SK-N-SH (cell line): ENCODE measurements around the gene ARPC2. TPM values are rescaled to one million over a fixed set of nuclear protein-coding genes. Genes with fewer than 3 reads are reported as not detected.

Source experiments
- CTCF ChIA-PET: fragments of 300-600, 350-600 bp; formaldehyde crosslinking; extraction: SDS; loops from one replicate; lab custom pipeline; 2021; lab: Yijun Ruan, JAX
- POLR2A ChIA-PET: fragments of 350-600 bp; sonication (Branson Sonifier 250); formaldehyde crosslinking; extraction: SDS; loops from one replicate; lab custom pipeline; 2020; ENCODE audit warnings: antibody characterized with exemption, inconsistent platforms; lab: Yijun Ruan, JAX
- DNase-seq: peaks from one replicate; pipeline ENCODE4 v3.0.0; 2012
- H2AFZ ChIP-seq: fragments of 200-600 bp; sonication (generic); 2 replicates; pipeline ENCODE4 v1.8.1; 2016; ENCODE audit warnings: antibody characterized with exemption, mild to moderate bottlenecking, low read depth
- H3F3A ChIP-seq: fragments of 200-600 bp; sonication (generic); replicated peaks from 2 replicates; pipeline ENCODE3; 2016; ENCODE audit warnings: antibody characterized with exemption, mild to moderate bottlenecking; ENCODE audit not compliant: insufficient read depth
- H3K27ac ChIP-seq, 2 experiments: fragments of 200-500 bp in 1 of 2; fragments of 200-600 bp in 1 of 2; sonication (Bioruptor generic) in 1 of 2; sonication (generic), shearing (Covaris generic) in 1 of 2; 2 replicates each; pipeline versions ENCODE4 v1.5.1 to v1.6.1; 2014 to 2016; ENCODE audit warnings: low read depth in 2 of 2, inconsistent platforms in 1 of 2, low read length in 1 of 2, mild to moderate bottlenecking in 1 of 2, mixed read lengths in 1 of 2
- H3K27me3 ChIP-seq: fragments of 200-600 bp; sonication (generic), shearing (Covaris generic); 2 replicates; pipeline ENCODE4 v1.6.1; 2016; ENCODE audit warnings: mixed run types; ENCODE audit not compliant: insufficient read depth
- H3K36me3 ChIP-seq, 2 experiments: fragments of 200-500 bp in 1 of 2; fragments of 200-600 bp in 1 of 2; sonication (Bioruptor generic) in 1 of 2; sonication (generic) in 1 of 2; replicated peaks in 1 of 2; 2 replicates each; pipeline versions ENCODE3 to v1.5.1; 2014 to 2016; ENCODE audit warnings: low read length in 1 of 2, mild to moderate bottlenecking in 1 of 2; ENCODE audit not compliant: insufficient read depth in 2 of 2, control insufficient read depth in 1 of 2
- H3K4me1 ChIP-seq, 2 experiments: fragments of 200-500 bp in 1 of 2; fragments of 200-600 bp in 1 of 2; sonication (Bioruptor generic) in 1 of 2; sonication (generic), shearing (Covaris generic) in 1 of 2; 2 replicates each; pipeline versions ENCODE4 v1.5.1 to v1.6.1; 2014 to 2016; ENCODE audit warnings: low read depth in 1 of 2, low read length in 1 of 2, mixed run types in 1 of 2; ENCODE audit not compliant: insufficient read depth in 2 of 2, control insufficient read depth in 1 of 2
- H3K4me2 ChIP-seq: fragments of 200-600 bp; sonication (generic), shearing (Covaris generic); 2 replicates; pipeline ENCODE4 v1.6.1; 2017; ENCODE audit warnings: mixed run types
- H3K4me3 ChIP-seq, 2 experiments: fragments of 200-500 bp in 1 of 2; fragments of 200-600 bp in 1 of 2; sonication (Bioruptor generic) in 1 of 2; sonication (generic), shearing (Covaris generic) in 1 of 2; 2 replicates each; pipeline versions ENCODE4 v1.5.1 to v1.8.1; 2014 to 2016; ENCODE audit warnings: low read depth in 2 of 2, inconsistent platforms in 1 of 2, low read length in 1 of 2, mild to moderate bottlenecking in 1 of 2, mixed read lengths in 1 of 2, moderate library complexity in 1 of 2
- H3K79me2 ChIP-seq: fragments of 200-600 bp; sonication (generic); 2 replicates; pipeline ENCODE4 v1.8.1; 2017; ENCODE audit warnings: mild to moderate bottlenecking; ENCODE audit not compliant: insufficient read depth
- H3K9ac ChIP-seq: fragments of 200-600 bp; sonication (generic); 2 replicates; pipeline ENCODE4 v1.6.1; 2017; ENCODE audit warnings: mixed run types
- H3K9me2 ChIP-seq: fragments of 200-600 bp; sonication (generic); 2 replicates; pipeline ENCODE4 v1.6.1; 2017; ENCODE audit warnings: mixed run types
- H3K9me3 ChIP-seq: fragments of 200-600 bp; sonication (generic); 2 replicates; pipeline ENCODE4 v1.6.1; 2017; ENCODE audit warnings: mixed run types, mild to moderate bottlenecking, moderate library complexity
- H4K20me1 ChIP-seq: fragments of 200-600 bp; sonication (generic); 2 replicates; pipeline ENCODE4 v1.6.1; 2017; ENCODE audit warnings: mild to moderate bottlenecking, mixed run types; ENCODE audit not compliant: insufficient read depth
- ELF1 ChIP-seq: IDR thresholded peaks from 2 replicates; pipeline ENCODE4 v1.4.0; 2012
- FOSL2 ChIP-seq: IDR thresholded peaks from 2 replicates; pipeline ENCODE4 v1.4.0; 2012; ENCODE audit warnings: low read depth, mild to moderate bottlenecking, moderate library complexity, borderline replicate concordance
- FOXJ3 ChIP-seq: sonication (generic); formaldehyde crosslinking; IDR thresholded peaks from 2 replicates; pipeline ENCODE4 v1.5.1; 2020; ENCODE audit warnings: mild to moderate bottlenecking, missing genetic modification reagents
- IRF3 ChIP-seq: fragments of 150-350 bp; IDR thresholded peaks from 2 replicates; pipeline ENCODE4 v1.6.1; 2016; ENCODE audit warnings: mild to moderate bottlenecking, low read depth, low read length
- JUND ChIP-seq: IDR thresholded peaks from 2 replicates; pipeline ENCODE4 v1.4.0; 2012
- MEF2A ChIP-seq: IDR thresholded peaks from 2 replicates; pipeline ENCODE4 v1.4.0; 2012; ENCODE audit warnings: low read depth, borderline replicate concordance
- MXI1 ChIP-seq: IDR thresholded peaks from 2 replicates; pipeline ENCODE4 v1.6.1; 2012; ENCODE audit warnings: mild to moderate bottlenecking, low read depth, low read length, improper control_type of control experiment
- PBX3 ChIP-seq: IDR thresholded peaks from 2 replicates; pipeline ENCODE4; 2012
- POLR2AphosphoS5 ChIP-seq: IDR thresholded peaks from 2 replicates; pipeline ENCODE4 v1.6.1; 2012; ENCODE audit warnings: low read depth, low read length
- REST ChIP-seq: IDR thresholded peaks from 2 replicates; pipeline ENCODE4 v1.6.1; 2012; ENCODE audit warnings: mild to moderate bottlenecking, low read depth, low read length, moderate library complexity
- RXRA ChIP-seq: IDR thresholded peaks from 2 replicates; pipeline ENCODE4 v1.4.0; 2012; ENCODE audit warnings: low read depth, mild to moderate bottlenecking, borderline replicate concordance
- SIN3A ChIP-seq: IDR thresholded peaks from 2 replicates; pipeline ENCODE4 v1.6.1; 2012; ENCODE audit warnings: low read depth, mild to moderate bottlenecking, low read length, moderate library complexity, borderline replicate concordance
- SMC3 ChIP-seq: IDR thresholded peaks from 2 replicates; pipeline ENCODE4 v1.6.1; 2012; ENCODE audit warnings: low read depth, low read length, improper control_type of control experiment
- TEAD4 ChIP-seq: IDR thresholded peaks from 2 replicates; pipeline ENCODE4 v1.4.0; 2012; ENCODE audit warnings: mild to moderate bottlenecking, borderline replicate concordance; ENCODE audit not compliant: insufficient read depth
- USF2 ChIP-seq: fragments of 150-350 bp; IDR thresholded peaks from 2 replicates; pipeline ENCODE4 v1.6.1; 2017; ENCODE audit warnings: antibody characterized with exemption, low read length, low read depth, borderline replicate concordance
- YY1 ChIP-seq: IDR thresholded peaks from 2 replicates; pipeline ENCODE4 v1.4.0; 2012; ENCODE audit warnings: low read depth, mild to moderate bottlenecking
- WGBS: methylation state at CpG from one replicate; pipeline ENCODE4 v1.1.6; 2017; ENCODE audit warnings: low lambda C conversion rate; 5-methylcytosine and 5-hydroxymethylcytosine counted together
- polyA plus RNA-seq, 3 experiments: library from polyadenylated mRNA; depleted of rRNA; stranded (reverse); fragments of >200 nt; gene quantifications; 2 replicates each; pipeline ENCODE4 v1.2.3, GENCODE V29; 2012

The ARPC2 gene
- polyA plus RNA-seq, 1 of the 3 experiments (the other 2 are of a cell fraction), result 319 TPM

GRCh38 chr2:218216674-218217359 lies at the start of gene ARPC2 (continued):
- TF ChIP-seq REST (no peak), FOSL2 (no peak), MEF2A (no peak), POLR2AphosphoS5 (peak; percentile 66), SMC3 (no peak), RXRA (no peak), USF2 (no peak), TEAD4 (no peak), YY1 (0 out of 2 replicates have a peak, but pooled peaks have one; percentile 46), JUND (no peak), SIN3A (peak; percentile 60; the same call in 1 of the 2 replicates)
- TF ChIP-seq, all 33 proteins: peak for 10

- Histone ChIP-seq H3K36me3 (no peaks in the 10 kb centered on the region), H3K9me2 (no peaks in the 10 kb centered on the region), H3K9ac (no peak overlapping the region), H2AFZ (no peak overlapping the region), H3K4me2 (no peak overlapping the region), H3K27me3 (peaks cover 19% of the 10 kb centered on the region; the same call in 1 of the 2 replicates), H3K4me1 (no peaks in the 10 kb centered on the region), H3K27ac (no peak overlapping the region), H3K79me2 (no peaks in the 10 kb centered on the region), H4K20me1 (no peaks in the 10 kb centered on the region), H3F3A (no peaks in the 10 kb centered on the region), H3K9me3 (no peaks in the 10 kb centered on the region), H3K4me3 (no peak overlapping the region)
- CTCF ChIA-PET, result interaction anchor here (1.1 to 1.5 kb wide), 7 partner anchors 9 to 102 kb away, joined by 4 to 7 read pairs (median 5); partner anchors contain the start of genes AAMP and PNKD
- no peak for DNase-seq
- no peak for TF ChIP-seq FOXJ3 (CRISPR knock-in tag)
- TF ChIP-seq ELF1, result no peak
- no peak for TF ChIP-seq SIN3A
- TF ChIP-seq JUND, result no peak
- TF ChIP-seq PBX3, result no peak
- no peak for TF ChIP-seq IRF3
- TF ChIP-seq FOSL2, result no peak
- no peak for TF ChIP-seq MXI1
- POLR2A ChIA-PET, result no interaction called here
- 8% methylated on average over 1 of the region's 1 CpG for WGBS
Measured at GRCh38 chr2:218168016-218168415, 49.0 kb upstream of the ARPC2 start.
